Measurements from ENCODE around the gene ZNF506. TPM values are rescaled to one million over a fixed set of nuclear protein-coding genes. Genes with fewer than 3 reads are reported as not detected.
"Not testable (repeated sequence)": the region's sequence is repeated elsewhere in the genome, so short reads cannot be mapped to it uniquely, and the experiment has no call there.

The ZNF506 gene
- total and polyA plus RNA-seq, 2 donors (not counting 3 experiments of a cell fraction or from before 2014, with no cell fraction given): 6.4 to 10.7 TPM

- Histone ChIP-seq H2AFZ (ENCODE audit: low read depth, low read length) (no peak overlapping the region), H3K79me2 (ENCODE audit: control insufficient read depth, insufficient read depth, low read length) (no peaks in the 10 kb centered on the region), H3K4me1 (ENCODE audit: control insufficient read depth, extremely low read depth, insufficient read depth, low read length) (no peaks in the 10 kb centered on the region), H3K9ac (replicated peaks; ENCODE audit: extremely low read depth, insufficient read depth, low read length) (no peak overlapping the region), H3K4me3 (replicated peaks in 1 of 3; ENCODE audit: insufficient read depth in 1 of 3, low read depth in 1 of 3, low read length in 3 of 3) (no peak overlapping the region), H3K27me3 (ENCODE audit: control insufficient read depth in 2 of 2, insufficient read depth in 2 of 2, low read length in 2 of 2) (no peaks in the 10 kb centered on the region), H4K20me1 (replicated peaks; ENCODE audit: control insufficient read depth, extremely low read depth, insufficient read depth, low read length) (no peaks in the 10 kb centered on the region), H3K4me2 (ENCODE audit: insufficient read depth, low read length) (no peak overlapping the region), H3K36me3 (ENCODE audit: control insufficient read depth in 2 of 2, extremely low read depth in 1 of 2, insufficient read depth in 2 of 2, low read length in 2 of 2) (no peaks in the 10 kb centered on the region), H3K9me3 (replicated peaks; ENCODE audit: control insufficient read depth, insufficient read depth, low read length) (no peaks in the 10 kb centered on the region), H3K9me1 (replicated peaks; ENCODE audit: control insufficient read depth, extremely low read depth, insufficient read depth, low read length) (no peaks in the 10 kb centered on the region), H3K27ac (ENCODE audit: insufficient read depth, low read depth, low read length) (no peak overlapping the region)
- ChIA-PET POLR2A (no interaction called here), CTCF (no interaction called here)
- no peak for DNase-seq (ENCODE audit: low read depth, low spot score)
- BruUV-seq (replicated peaks): no TSS peak
- dilution Hi-C loops (cut with MboI; ENCODE audit: extremely low pct_ligation_motif_present, low sequenced_read_pairs) (no loop called here), intact Hi-C loops (cut with micrococcal nuclease) (no loop called here)
- no peak for TF ChIP-seq GATA2 (IDR thresholded peaks at IDR 0.05; ENCODE audit: insufficient read depth, insufficient read length, low read depth, low read length)
- TF ChIP-seq FOS (IDR thresholded peaks at IDR 0.05; ENCODE audit: borderline replicate concordance, insufficient read depth, low read length): no peak
- TF ChIP-seq MAX (IDR thresholded peaks at IDR 0.05; ENCODE audit: insufficient read depth, insufficient read length): no peak
- TF ChIP-seq EZH2 (IDR thresholded peaks at IDR 0.05; ENCODE audit: borderline replicate concordance, low read depth, low read length, severe bottlenecking): no peak
- TF ChIP-seq POLR2A (IDR thresholded peaks at IDR 0.05; ENCODE audit: low read depth, low read length): no peak
- no peak for TF ChIP-seq POLR2AphosphoS5 (IDR thresholded peaks at IDR 0.05; ENCODE audit: insufficient read depth, low read depth, low read length)
- no peak for TF ChIP-seq MYC (IDR thresholded peaks at IDR 0.05; ENCODE audit: low read depth, low read length)
- TF ChIP-seq CTCF (IDR thresholded peaks at IDR 0.05; ENCODE audit: extremely low read depth in 1 of 2, insufficient read depth in 1 of 2, low read depth in 1 of 2, low read length in 2 of 2): no peak
- TF ChIP-seq JUN (IDR thresholded peaks at IDR 0.05; ENCODE audit: borderline replicate concordance, insufficient read depth, insufficient read length, low read depth): no peak
- FAIRE-seq: no peak
Observed at GRCh38 chr19:19782783-19783182, 38.8 kb downstream of the ZNF506 start.

- DNase-seq (ENCODE audit: low read depth, low spot score); H3K9ac ChIP-seq (replicated peaks; ENCODE audit: extremely low read depth, insufficient read depth, low read length); H3K79me2 ChIP-seq (ENCODE audit: control insufficient read depth, insufficient read depth, low read length); H3K9me1 ChIP-seq (replicated peaks; ENCODE audit: control insufficient read depth, extremely low read depth, insufficient read depth, low read length); H3K9me3 ChIP-seq (replicated peaks; ENCODE audit: control insufficient read depth, insufficient read depth, low read length); H3K4me2 ChIP-seq (ENCODE audit: insufficient read depth, low read length); H3K4me3 ChIP-seq (replicated peaks in 1 of 3; ENCODE audit: insufficient read depth in 1 of 3, low read depth in 1 of 3, low read length in 3 of 3); H3K27ac ChIP-seq (ENCODE audit: insufficient read depth, low read depth, low read length); POLR2A ChIA-PET; H3K36me3 ChIP-seq (ENCODE audit: control insufficient read depth in 2 of 2, extremely low read depth in 1 of 2, insufficient read depth in 2 of 2, low read length in 2 of 2); H3K27me3 ChIP-seq (ENCODE audit: control insufficient read depth in 2 of 2, insufficient read depth in 2 of 2, low read length in 2 of 2); BruUV-seq (replicated peaks); intact Hi-C loops (cut with micrococcal nuclease); dilution Hi-C loops (cut with MboI; ENCODE audit: extremely low pct_ligation_motif_present, low sequenced_read_pairs); H3K4me1 ChIP-seq (ENCODE audit: control insufficient read depth, extremely low read depth, insufficient read depth, low read length); H4K20me1 ChIP-seq (replicated peaks; ENCODE audit: control insufficient read depth, extremely low read depth, insufficient read depth, low read length); H2AFZ ChIP-seq (ENCODE audit: low read depth, low read length); FAIRE-seq: not testable (repeated sequence)
- CTCF ChIA-PET: interaction anchor here (1.3 kb wide), 1 partner anchor 8 kb away, joined by 3 read pairs; no protein-coding TSS in a partner anchor
Observed at GRCh38 chr19:19781791-19782190, 39.8 kb downstream of the ZNF506 start.

Data from endothelial cell of umbilical vein (primary cell).